ENCODE data around the gene CFAP251.

Gene CFAP251

DNA sequence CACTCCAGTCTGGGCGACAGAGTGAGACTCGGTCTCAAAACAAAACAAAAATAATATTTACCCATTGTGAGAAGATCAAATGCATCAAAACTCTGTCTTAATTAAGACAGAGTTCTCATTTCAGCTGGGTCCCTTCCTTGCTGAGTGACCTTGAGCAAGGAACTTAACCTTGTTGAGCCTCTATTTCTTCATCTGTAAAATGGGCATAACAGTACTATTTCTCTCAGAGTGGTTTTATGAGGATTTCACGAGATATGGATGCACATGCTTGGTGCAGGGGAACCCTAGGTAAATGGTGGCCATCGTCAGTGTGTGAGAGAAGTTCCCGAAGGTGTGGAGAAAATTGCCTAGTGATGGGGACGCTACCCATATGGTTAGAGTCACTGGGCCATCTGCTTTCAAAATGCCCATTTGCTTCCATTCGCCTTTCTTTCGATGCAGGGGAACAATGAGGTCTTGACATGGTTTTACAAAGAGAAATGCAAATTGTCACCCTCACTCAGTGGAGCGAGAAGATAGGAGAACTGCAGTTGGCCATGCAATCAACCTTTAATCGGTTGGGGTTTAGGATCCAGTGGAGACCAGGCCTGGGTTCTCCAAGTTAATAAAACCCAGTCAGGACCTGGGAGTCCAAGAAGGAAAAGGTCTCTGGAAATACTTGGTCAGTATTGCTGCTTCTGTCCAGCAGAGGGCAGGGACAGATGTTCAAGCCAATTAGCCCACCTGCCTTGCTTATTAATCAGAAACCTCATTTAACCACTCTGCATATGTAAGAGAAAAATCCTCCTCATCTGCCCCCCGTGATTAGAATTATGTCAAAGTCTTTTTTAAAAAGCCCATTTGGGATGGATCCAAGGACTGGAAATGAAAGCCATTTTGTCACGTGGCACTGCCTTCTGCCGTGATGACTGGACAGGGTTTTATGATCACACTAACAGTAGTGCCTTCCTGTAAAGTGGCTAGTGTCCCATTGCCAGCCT is 37.2 kb downstream of the CFAP251 start:
- POLR2A ChIA-PET = no interaction called here
- H3K4me3 ChIP-seq (ENCODE audit: low read depth, low read length) = no peak overlapping the region
- CTCF ChIA-PET = interaction anchor here (1.0 to 1.2 kb wide), 3 partner anchors 13 to 38 kb away, joined by 3 to 4 read pairs (median 3); partner anchors contain the start of gene CFAP251
- no peak for DNase-seq (ENCODE audit: low read depth, low spot score)
- TF ChIP-seq, protein P1, sequence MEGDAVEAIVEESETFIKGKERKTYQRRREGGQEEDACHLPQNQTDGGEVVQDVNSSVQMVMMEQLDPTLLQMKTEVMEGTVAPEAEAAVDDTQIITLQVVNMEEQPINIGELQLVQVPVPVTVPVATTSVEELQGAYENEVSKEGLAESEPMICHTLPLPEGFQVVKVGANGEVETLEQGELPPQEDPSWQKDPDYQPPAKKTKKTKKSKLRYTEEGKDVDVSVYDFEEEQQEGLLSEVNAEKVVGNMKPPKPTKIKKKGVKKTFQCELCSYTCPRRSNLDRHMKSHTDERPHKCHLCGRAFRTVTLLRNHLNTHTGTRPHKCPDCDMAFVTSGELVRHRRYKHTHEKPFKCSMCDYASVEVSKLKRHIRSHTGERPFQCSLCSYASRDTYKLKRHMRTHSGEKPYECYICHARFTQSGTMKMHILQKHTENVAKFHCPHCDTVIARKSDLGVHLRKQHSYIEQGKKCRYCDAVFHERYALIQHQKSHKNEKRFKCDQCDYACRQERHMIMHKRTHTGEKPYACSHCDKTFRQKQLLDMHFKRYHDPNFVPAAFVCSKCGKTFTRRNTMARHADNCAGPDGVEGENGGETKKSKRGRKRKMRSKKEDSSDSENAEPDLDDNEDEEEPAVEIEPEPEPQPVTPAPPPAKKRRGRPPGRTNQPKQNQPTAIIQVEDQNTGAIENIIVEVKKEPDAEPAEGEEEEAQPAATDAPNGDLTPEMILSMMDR (IDR thresholded peaks at IDR 0.05; ENCODE audit: insufficient read depth, low read length, missing control alignments) = peak; percentile 42

DNA sequence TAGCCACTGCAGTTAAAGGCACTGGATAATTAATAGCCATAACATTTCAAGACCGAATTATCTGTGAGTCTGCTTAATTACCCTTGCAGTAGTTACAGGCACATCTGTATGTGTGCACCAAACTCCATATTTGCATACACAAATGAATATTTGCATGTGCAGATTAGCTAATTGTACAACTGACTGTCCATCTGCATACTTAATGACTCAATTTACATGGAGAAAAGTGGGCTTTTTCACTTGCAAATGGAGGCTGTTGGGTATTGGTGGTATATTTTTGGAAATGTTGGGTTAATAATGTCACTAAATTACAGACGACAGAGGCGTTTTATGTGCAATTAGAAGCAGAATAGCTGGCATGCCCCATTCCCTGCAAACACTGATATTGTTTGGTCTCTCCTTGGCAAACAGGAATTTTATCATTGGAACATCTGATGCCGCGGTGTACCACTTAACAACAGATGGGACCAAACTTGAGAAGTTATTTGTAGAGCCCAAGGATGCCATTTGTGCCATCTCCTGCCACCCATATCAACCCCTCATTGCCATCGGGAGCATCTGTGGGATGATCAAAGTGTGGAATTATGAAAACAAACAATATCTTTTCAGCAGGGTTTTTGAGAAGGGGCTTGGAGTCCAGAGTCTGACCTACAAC is 39.6 kb downstream of the CFAP251 start:
- ChIA-PET CTCF (interaction anchor here (1.0 kb wide), 2 partner anchors 8 to 66 kb away, joined by 3 read pairs; no protein-coding TSS in a partner anchor), POLR2A (interaction anchor here (1.6 kb wide), 1 partner anchor 33 kb away, joined by 4 read pairs; no protein-coding TSS in a partner anchor)
- H3K4me3 ChIP-seq (ENCODE audit: low read depth, low read length) = no peak overlapping the region
- DNase-seq (ENCODE audit: low read depth, low spot score) = no peak
- TF ChIP-seq, protein P1 (IDR thresholded peaks at IDR 0.05; ENCODE audit: insufficient read depth, low read length, missing control alignments) = no peak

DNA sequence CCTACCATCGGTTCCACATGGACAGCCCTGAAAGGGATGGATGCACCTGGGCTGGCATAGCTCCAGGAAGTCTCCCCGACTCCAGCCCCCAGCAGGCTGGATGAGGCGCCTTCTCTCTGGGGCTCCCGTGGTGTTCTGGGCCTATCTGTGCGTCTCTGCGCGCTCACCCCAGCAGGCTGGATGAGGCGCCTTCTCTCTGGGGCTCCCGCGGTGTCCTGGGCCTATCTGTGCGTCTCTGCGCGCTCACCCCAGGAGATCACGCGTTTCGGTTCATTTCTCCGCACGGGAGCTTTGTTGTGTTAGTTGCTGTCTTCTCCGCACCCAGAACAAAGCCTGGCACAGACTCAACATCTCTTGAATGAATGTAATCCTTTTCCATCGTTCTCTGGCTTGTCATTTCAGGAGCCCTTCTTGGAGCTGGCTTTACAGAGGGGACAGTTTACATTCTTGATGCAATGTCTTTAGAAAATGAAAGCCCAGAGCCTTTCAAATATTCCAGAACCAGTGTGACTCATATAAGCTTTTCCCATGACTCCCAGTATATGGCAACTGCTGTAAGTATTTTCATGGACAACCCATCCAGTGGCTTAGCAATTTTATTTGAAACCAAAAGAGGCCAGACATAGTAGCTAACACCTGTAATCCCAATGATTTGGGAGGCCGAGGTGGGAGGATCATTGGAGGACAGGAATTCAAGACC is 40.3 kb downstream of the CFAP251 start:
- TF ChIP-seq, protein P1 (IDR thresholded peaks at IDR 0.05; ENCODE audit: insufficient read depth, low read length, missing control alignments) = no peak
- no peak overlapping the region; the same call in 1 of the 2 replicates for H3K4me3 ChIP-seq (ENCODE audit: low read depth, low read length)
- POLR2A ChIA-PET = interaction anchor here (1.6 kb wide), 1 partner anchor 34 kb away, joined by 4 read pairs; no protein-coding TSS in a partner anchor
- no peak for DNase-seq (ENCODE audit: low read depth, low spot score)
- CTCF ChIA-PET = interaction anchor here (0.9 to 1.5 kb wide), 8 partner anchors 9 to 265 kb away, joined by 3 to 4 read pairs (median 3); partner anchors contain the start of genes CFAP251 and RHOF

DNA sequence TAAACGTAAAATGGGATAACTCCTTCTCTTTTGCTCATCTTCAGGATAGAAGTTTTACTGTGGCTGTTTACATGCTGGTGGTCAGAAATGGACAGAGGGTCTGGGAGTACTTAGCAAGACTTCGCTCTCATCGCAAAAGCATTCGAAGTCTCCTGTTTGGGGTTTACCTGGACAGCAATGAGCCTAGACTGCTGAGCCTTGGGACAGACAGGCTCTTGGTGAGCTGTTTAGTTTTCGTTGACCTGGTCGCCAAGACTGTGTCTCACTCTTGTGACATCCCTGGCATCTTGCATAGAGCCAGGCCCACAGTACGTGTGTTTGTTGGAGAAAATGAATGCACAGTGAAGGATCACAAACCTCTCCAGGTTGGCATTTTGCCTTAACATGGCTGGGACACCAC is 42.1 kb downstream of the CFAP251 start:
- ChIA-PET POLR2A (no interaction called here), CTCF (interaction anchor here (0.7 kb wide), 1 partner anchor 167 kb away, joined by 3 read pairs; the partner anchor contains the start of gene RHOF)
- no peak for DNase-seq (ENCODE audit: low read depth, low spot score)
- TF ChIP-seq, protein P1 (IDR thresholded peaks at IDR 0.05; ENCODE audit: insufficient read depth, low read length, missing control alignments) = no peak
- H3K4me3 ChIP-seq (ENCODE audit: low read depth, low read length) = no peak overlapping the region

DNA sequence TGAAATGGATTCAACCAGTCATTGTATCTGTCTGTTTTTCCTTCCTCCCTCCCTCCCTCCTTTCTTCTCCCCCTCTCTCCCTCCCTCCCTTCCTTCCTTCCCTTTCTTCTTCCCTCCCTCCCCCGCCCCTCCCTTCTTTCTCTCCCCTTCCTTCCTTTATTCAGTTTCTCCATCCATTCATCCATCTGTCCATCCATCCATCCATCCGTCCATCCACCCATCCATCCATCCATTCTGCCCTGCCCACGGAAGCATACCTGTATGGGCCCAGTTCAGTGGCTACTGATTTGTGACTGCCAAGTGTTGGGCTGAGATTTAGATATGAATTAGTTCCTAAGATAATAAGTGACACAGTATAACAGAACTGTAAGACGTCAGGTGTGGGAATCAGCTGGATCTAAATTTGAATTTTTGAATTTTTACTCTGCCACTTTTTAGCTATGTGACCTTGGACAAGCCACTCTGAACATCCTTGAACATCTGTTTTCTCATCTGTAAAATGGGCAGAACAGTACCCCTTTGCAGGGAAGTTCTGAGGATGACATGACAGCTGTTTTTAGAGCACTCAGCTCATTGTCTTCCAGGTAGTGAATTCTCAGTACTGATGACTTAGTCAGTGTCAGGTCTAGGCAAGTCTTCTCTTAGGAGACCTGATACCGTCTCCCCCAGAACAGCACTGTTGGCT is 42.9 kb downstream of the CFAP251 start:
- no peak overlapping the region for H3K4me3 ChIP-seq (ENCODE audit: low read depth, low read length)
- no peak for DNase-seq (ENCODE audit: low read depth, low spot score)
- TF ChIP-seq, protein P1 (IDR thresholded peaks at IDR 0.05; ENCODE audit: insufficient read depth, low read length, missing control alignments) = no peak
- POLR2A ChIA-PET = no interaction called here
- CTCF ChIA-PET = no interaction called here
